ENCODE results near the gene ALKBH6.

The ALKBH6 gene

GRCh38 chr19:35959968-35960320 lies 54.1 kb downstream of the ALKBH6 start:
- no peaks in the 10 kb centered on the region for H3K36me3 ChIP-seq (ENCODE audit: insufficient read depth, low read length)
- H4K20me1 ChIP-seq (ENCODE audit: insufficient read depth, low read length), result no peaks in the 10 kb centered on the region
- no peak overlapping the region for H3K4me3 ChIP-seq (ENCODE audit: low read depth, low read length, poor library complexity, severe bottlenecking)
- no peaks in the 10 kb centered on the region for H3F3A ChIP-seq (ENCODE audit: insufficient read depth, low read length)
- H3K27me3 ChIP-seq (ENCODE audit: insufficient read depth, low read length), result peaks cover 12% of the 10 kb centered on the region; the same call in 1 of the 2 replicates
- TF ChIP-seq EZH2 (IDR thresholded peaks at IDR 0.05; ENCODE audit: borderline replicate concordance, low read length) (no peak), CTCF (IDR thresholded peaks at IDR 0.05; ENCODE audit: low read length) (no peak)
- no peaks in the 10 kb centered on the region for H3K9me2 ChIP-seq (ENCODE audit: low read depth, low read length)
- H3K4me2 ChIP-seq (ENCODE audit: low read length), result no peak overlapping the region
- H2AFZ ChIP-seq (ENCODE audit: low read length), result no peak overlapping the region
- H3K9ac ChIP-seq (ENCODE audit: low read length), result no peak overlapping the region
- no peaks in the 10 kb centered on the region for H3K79me2 ChIP-seq (ENCODE audit: insufficient read depth, low read length)
- 0 out of 2 replicates have a peak, but pooled peaks cover 5% of the 10 kb centered on the region for H3K9me3 ChIP-seq (ENCODE audit: low read length)
- no peaks in the 10 kb centered on the region for H3K4me1 ChIP-seq (ENCODE audit: insufficient read depth, low read length, severe bottlenecking)
- no peak overlapping the region for H3K27ac ChIP-seq (ENCODE audit: low read depth, low read length, poor library complexity, severe bottlenecking)

All from OCI-LY1 (cell line).